H1 (cell line): ENCODE measurements around the gene CCDC78. TPM values are rescaled to one million over a fixed set of nuclear protein-coding genes. Genes with fewer than 3 reads are reported as not detected.
A peak's percentile ranks its signal among the peaks of the same experiment; 100 is the strongest.

Source experiments
- CTCF ChIA-PET: fragments of 300-600 bp; sonication (Branson Sonifier 250); formaldehyde crosslinking; loops from one replicate; lab custom pipeline; 2021; ENCODE audit not compliant: partially characterized antibody; lab: Charles Lee
- POLR2A ChIA-PET: fragments of 300-600 bp; sonication (Branson Sonifier 250); formaldehyde crosslinking; loops from one replicate; lab custom pipeline; 2021; ENCODE audit warnings: inconsistent platforms; ENCODE audit not compliant: partially characterized antibody; lab: Charles Lee
- DNase-seq, 2 experiments: peaks; one replicate each; pipeline versions ENCODE4 v3.0.0 to v3.0.0-alpha.2; 2010 to 2022; ENCODE audit warnings: low spot score in 2 of 2, low read depth in 1 of 2, mixed read lengths in 1 of 2
- FAIRE-seq: peaks from 2 replicates; lab custom pipeline; 2011; peaks lifted over from hg19 to GRCh38; lab: Jason Lieb, UNC
- H2AFZ ChIP-seq: 2 replicates; pipeline ENCODE4 v1.8.1; 2012; ENCODE audit warnings: low read length, inconsistent platforms
- H2AK5ac ChIP-seq: 2 replicates; pipeline ENCODE4 v1.6.1; 2013; ENCODE audit warnings: low read depth, low read length
- H2BK120ac ChIP-seq: replicated peaks from 2 replicates; pipeline ENCODE3; 2013; ENCODE audit warnings: low read depth, low read length, inconsistent platforms
- H2BK12ac ChIP-seq: 2 replicates; pipeline ENCODE4 v1.6.1; 2013; ENCODE audit warnings: low read depth, low read length
- H2BK15ac ChIP-seq: 2 replicates; pipeline ENCODE4 v1.6.1; 2013; ENCODE audit warnings: low read length
- H2BK20ac ChIP-seq: 2 replicates; pipeline ENCODE4 v1.6.1; 2013; ENCODE audit warnings: low read length
- H2BK5ac ChIP-seq: 2 replicates; pipeline ENCODE4 v1.6.1; 2013; ENCODE audit warnings: low read depth, low read length
- H3K14ac ChIP-seq: 2 replicates; pipeline ENCODE4 v1.6.1; 2013; ENCODE audit warnings: inconsistent platforms; ENCODE audit not compliant: insufficient read length
- H3K18ac ChIP-seq: 2 replicates; pipeline ENCODE4 v1.6.1; 2013; ENCODE audit warnings: low read length; ENCODE audit errors: extremely low read depth
- H3K23ac ChIP-seq: 2 replicates; pipeline ENCODE4 v1.6.1; 2013; ENCODE audit warnings: inconsistent platforms; ENCODE audit not compliant: insufficient read length
- H3K23me2 ChIP-seq: 2 replicates; pipeline ENCODE4 v1.6.1; 2013; ENCODE audit warnings: low read depth, low read length
- H3K27ac ChIP-seq: 2 replicates; pipeline ENCODE4 v1.6.1; 2011; ENCODE audit warnings: low read depth, low read length, inconsistent platforms
- H3K27me3 ChIP-seq, 4 experiments: replicated peaks in 1 of 4; 1 replicate in 1 of 4; 2 replicates in 3 of 4; pipeline versions ENCODE4 v1.6.1 to v1.8.1; 2011 to 2013; ENCODE audit warnings: low read length in 3 of 4, mild to moderate bottlenecking in 3 of 4, inconsistent platforms in 2 of 4, mixed read lengths in 2 of 4, moderate library complexity in 1 of 4; ENCODE audit not compliant: control insufficient read depth in 3 of 4, insufficient read depth in 3 of 4; ENCODE audit errors: extremely low read depth in 1 of 4
- H3K36me3 ChIP-seq, 4 experiments: 2 replicates each; pipeline versions ENCODE4 v1.6.1 to v1.8.1; 2011 to 2013; ENCODE audit warnings: mild to moderate bottlenecking in 4 of 4, low read length in 3 of 4, moderate library complexity in 2 of 4, control low read depth in 1 of 4, inconsistent platforms in 1 of 4; ENCODE audit not compliant: insufficient read depth in 4 of 4, control insufficient read depth in 2 of 4
- H3K4ac ChIP-seq: replicated peaks from 2 replicates; pipeline ENCODE3; 2013; ENCODE audit warnings: low read length, low read depth, mixed read lengths, inconsistent platforms; ENCODE audit not compliant: insufficient read length
- H3K4me1 ChIP-seq, 4 experiments: replicated peaks in 1 of 4; 1 replicate in 1 of 4; 2 replicates in 3 of 4; pipeline versions ENCODE4 v1.6.1 to v1.8.1; 2011 to 2013; ENCODE audit warnings: low read length in 3 of 4, inconsistent platforms in 2 of 4, mixed read lengths in 1 of 4; ENCODE audit not compliant: insufficient read depth in 4 of 4, control insufficient read depth in 3 of 4
- H3K4me2 ChIP-seq, 2 experiments: 2 replicates each; pipeline versions ENCODE4 v1.6.1 to v1.8.1; 2011 to 2013; ENCODE audit warnings: low read depth in 2 of 2, low read length in 2 of 2, control low read depth in 1 of 2, inconsistent platforms in 1 of 2, mild to moderate bottlenecking in 1 of 2; ENCODE audit not compliant: insufficient read depth in 1 of 2
- H3K4me3 ChIP-seq, 4 experiments: fragments of 200-600, 300-600 bp in 1 of 4; sonication (generic), shearing (Covaris generic), sonication (Bioruptor Twin) in 1 of 4; 2 replicates each; pipeline versions ENCODE4 v1.5.1 to v1.8.1; 2011 to 2016; ENCODE audit warnings: low read length in 4 of 4, low read depth in 3 of 4, control low read depth in 2 of 4, inconsistent platforms in 2 of 4, mild to moderate bottlenecking in 2 of 4, mixed read lengths in 1 of 4, moderate library complexity in 1 of 4; ENCODE audit not compliant: insufficient read depth in 2 of 4; ENCODE audit errors: extremely low read depth in 1 of 4
- H3K56ac ChIP-seq: replicated peaks from 2 replicates; pipeline ENCODE3; 2013; ENCODE audit warnings: low read depth, mild to moderate bottlenecking, mixed read lengths, low read length, inconsistent platforms; ENCODE audit not compliant: insufficient read length
- H3K79me1 ChIP-seq: 2 replicates; pipeline ENCODE4 v1.6.1; 2013; ENCODE audit warnings: low read depth, low read length, control low read depth
- H3K79me2 ChIP-seq, 2 experiments: 2 replicates each; pipeline versions ENCODE4 v1.6.1 to v1.8.1; 2012 to 2013; ENCODE audit warnings: low read length in 2 of 2, mild to moderate bottlenecking in 2 of 2, inconsistent platforms in 1 of 2; ENCODE audit not compliant: insufficient read depth in 2 of 2, control insufficient read depth in 1 of 2
- H3K9ac ChIP-seq, 4 experiments: replicated peaks in 1 of 4; 1 replicate in 1 of 4; 2 replicates in 3 of 4; pipeline versions ENCODE4 v1.6.1 to v1.8.1; 2011 to 2013; ENCODE audit warnings: low read depth in 3 of 4, low read length in 3 of 4, control low read depth in 2 of 4, mild to moderate bottlenecking in 2 of 4, moderate library complexity in 2 of 4, inconsistent platforms in 1 of 4; ENCODE audit errors: extremely low read depth in 1 of 4
- H3K9me3 ChIP-seq, 2 experiments: 2 replicates each; pipeline versions ENCODE4 v1.6.1 to v1.8.1; 2012 to 2013; ENCODE audit warnings: mild to moderate bottlenecking in 2 of 2, moderate library complexity in 2 of 2, control low read depth in 1 of 2, inconsistent platforms in 1 of 2, low read depth in 1 of 2, low read length in 1 of 2, mixed read lengths in 1 of 2; ENCODE audit not compliant: insufficient read depth in 2 of 2
- H4K20me1 ChIP-seq, 2 experiments: replicated peaks in 1 of 2; 2 replicates each; pipeline versions ENCODE3 to v1.8.1; 2011 to 2013; ENCODE audit warnings: inconsistent platforms in 2 of 2, low read length in 2 of 2, mild to moderate bottlenecking in 1 of 2; ENCODE audit not compliant: insufficient read depth in 2 of 2, control insufficient read depth in 1 of 2
- H4K5ac ChIP-seq: 2 replicates; pipeline ENCODE4 v1.6.1; 2013; ENCODE audit warnings: low read length, low read depth, mixed read lengths, inconsistent platforms; ENCODE audit not compliant: insufficient read length
- H4K8ac ChIP-seq: 2 replicates; pipeline ENCODE4 v1.8.0; 2013; ENCODE audit warnings: mild to moderate bottlenecking, moderate library complexity, low read length, inconsistent platforms; ENCODE audit not compliant: insufficient read depth; ENCODE audit errors: extremely low read depth
- H4K91ac ChIP-seq: replicated peaks from 2 replicates; pipeline ENCODE3; 2013; ENCODE audit warnings: low read length, mixed read lengths, inconsistent platforms; ENCODE audit not compliant: insufficient read length
- CREB1 ChIP-seq: IDR thresholded peaks from 2 replicates; pipeline ENCODE4 v1.6.1; 2012; ENCODE audit warnings: inconsistent platforms
- GABPA ChIP-seq: IDR thresholded peaks from 2 replicates; pipeline ENCODE4 v1.6.1; 2011; ENCODE audit warnings: mild to moderate bottlenecking, low read length, moderate library complexity, borderline replicate concordance; ENCODE audit not compliant: insufficient read depth
- SP2 ChIP-seq: IDR thresholded peaks from 2 replicates; pipeline ENCODE4 v1.6.1; 2012; ENCODE audit warnings: mild to moderate bottlenecking, low read length, inconsistent platforms
- SP4 ChIP-seq: IDR thresholded peaks from 2 replicates; pipeline ENCODE4 v1.6.1; 2012; ENCODE audit warnings: low read length, inconsistent platforms
- YY1 ChIP-seq: IDR thresholded peaks from 2 replicates; pipeline ENCODE4 v1.6.1; 2011; ENCODE audit warnings: low read depth, mild to moderate bottlenecking, low read length
- WGBS, 2 experiments: shearing (Covaris generic) in 1 of 2; methylation state at CpG; one replicate each; pipeline versions ENCODE4 v1.1.6 to v1.1.7; 2013 to 2015; ENCODE audit warnings: low lambda C conversion rate in 2 of 2, mixed read lengths in 2 of 2, inconsistent platforms in 1 of 2, low coverage in 1 of 2, missing lambda C conversion rate in 1 of 2; ENCODE audit not compliant: insufficient replicate concordance in 2 of 2, insufficient coverage in 1 of 2, insufficient read length in 1 of 2; ENCODE audit errors: extremely low coverage in 1 of 2, missing lambda C conversion rate in 1 of 2; 5-methylcytosine and 5-hydroxymethylcytosine counted together
- polyA plus RNA-seq, 7 experiments: library from polyadenylated mRNA; depleted of rRNA in 3 of 7; stranded (reverse) in 5 of 7; unstranded in 2 of 7; fragments of >200 nt in 5 of 7; fragments of 200-250 nt in 2 of 7; gene quantifications; 1 replicate in 5 of 7; 2 replicates in 1 of 7; 4 replicates in 1 of 7; pipeline versions ENCODE4 v1.2.1 to v1.2.3, GENCODE V29; 2011 to 2013; ENCODE audit warnings: missing spikeins in 2 of 7, mixed read lengths in 2 of 7
- total RNA-seq: library from RNA; stranded (reverse); fragmentation: NEBNext Ultra II Directional; extraction: Animal tissue kit (Norgen Biotek cat#: 25700); gene quantifications from 2 replicates; pipeline ENCODE4 v1.2.1, GENCODE V29; 2021
- TF ChIP-seq, protein P1 (sequence below), 3 experiments: IDR thresholded peaks; 1 replicate in 2 of 3; 2 replicates in 1 of 3; pipeline versions ENCODE4 v1.5.1 to v1.6.1; 2011; ENCODE audit warnings: low read length in 3 of 3, mild to moderate bottlenecking in 3 of 3, inconsistent platforms in 2 of 3, low read depth in 1 of 3, moderate library complexity in 1 of 3; ENCODE audit not compliant: insufficient read depth in 1 of 3; ENCODE audit errors: control extremely low read depth in 1 of 3

Gene CCDC78
- total and polyA plus RNA-seq, 2 of the 8 experiments (the other 6 are each of a cell fraction or from before 2014, with no cell fraction given): 7.1 to 8.5 TPM

DNA sequence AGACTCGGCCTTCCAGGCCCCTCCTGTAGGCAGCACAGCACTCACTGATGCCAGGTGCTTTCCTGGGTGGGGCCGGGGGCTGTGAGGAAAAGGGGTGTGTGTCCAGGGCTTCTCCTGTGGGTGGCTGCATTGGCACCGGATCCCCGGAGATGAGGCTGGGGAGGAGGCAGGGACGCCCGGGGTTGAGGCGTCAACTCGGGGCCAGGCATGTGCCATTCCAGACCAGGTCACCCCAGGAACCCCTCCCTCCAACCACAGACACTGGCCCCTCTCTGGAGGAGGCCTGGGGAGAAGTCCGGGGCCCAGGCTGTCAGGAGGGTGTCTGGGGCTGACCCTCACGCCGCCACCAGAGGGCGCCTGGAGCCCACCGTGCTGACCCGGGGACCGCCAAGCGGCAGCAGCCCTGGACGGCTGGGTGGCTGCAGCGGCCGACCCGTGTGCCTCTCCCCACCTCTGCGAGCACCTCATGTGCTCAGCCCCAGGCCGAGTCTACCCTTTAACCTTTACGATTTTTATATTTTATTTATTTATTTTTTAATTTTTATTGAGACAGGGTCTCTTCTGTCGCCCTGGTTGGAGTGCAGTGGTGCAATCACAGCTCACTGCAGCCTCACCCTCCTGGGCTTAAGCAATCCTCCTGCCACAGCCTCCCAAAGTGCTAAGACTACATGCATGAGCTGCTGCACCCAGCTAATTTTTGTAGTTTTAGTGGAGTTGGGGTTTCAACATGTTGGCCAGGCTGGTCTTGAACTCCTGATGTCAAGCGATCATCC lies 14.5 kb downstream of the CCDC78 start:
- Histone ChIP-seq H4K20me1 (peaks cover 5 to 9% of the 10 kb centered on the region in 2 experiments), H2BK5ac (no peak overlapping the region), H4K5ac (no peak overlapping the region), H3K36me3 (no peaks in the 10 kb centered on the region), H3K4me3 (no peak overlapping the region), H3K9ac (no peak overlapping the region), H3K56ac (no peak overlapping the region), H3K79me1 (no peaks in the 10 kb centered on the region), H2BK12ac (no peak overlapping the region), H3K23ac (no peak overlapping the region), H2BK20ac (no peak overlapping the region), H3K4ac (no peak overlapping the region), H3K4me2 (no peak overlapping the region), H4K91ac (no peak overlapping the region), H3K27me3 (peaks cover 14 to 70% (median 47%) of the 10 kb centered on the region in 4 experiments), H3K18ac (no peak overlapping the region), H3K23me2 (peaks cover 11% of the 10 kb centered on the region; the same call in 1 of the 2 replicates), H3K9me3 (no peaks in the 10 kb centered on the region), H3K4me1 (peaks cover 0 to 17% (median 12%) of the 10 kb centered on the region in 4 experiments; a peak in 5 of 7 replicates), H3K14ac (no peak overlapping the region), H2BK120ac (no peak overlapping the region), H3K79me2 (no peaks in the 10 kb centered on the region), H3K27ac (no peak overlapping the region), H2AK5ac (no peak overlapping the region), H2AFZ (no peak overlapping the region), H2BK15ac (no peak overlapping the region), H4K8ac (no peak overlapping the region)
- WGBS, 2 experiments: 19% methylated on average over 25 of the region's 25 CpGs; no CpG with 5 or more reads in 1 of the 2 experiments
- FAIRE-seq (no peak), DNase-seq (peak in 1 of 2 experiments; percentile 95)
- ChIA-PET POLR2A (interaction anchor here (1.5 to 20.9 kb wide), 4 partner anchors 10 to 74 kb away, joined by 5 to 353 read pairs (median 6); partner anchors contain the start of genes ANTKMT, CCDC78 and HAGHL), CTCF (interaction anchor here (0.9 to 33.4 kb wide), 25 partner anchors 9 to 392 kb away, joined by 3 to 977 read pairs (median 5); partner anchors contain the start of genes ANTKMT, CCDC78, CHTF18 and CIAO3)
- TF ChIP-seq GABPA (peak; percentile 78; the same call in 1 of the 2 replicates), SP4 (no peak), SP2 (no peak), CREB1 (0 out of 2 replicates have a peak, but pooled peaks have one; percentile 12), YY1 (0 out of 2 replicates have a peak, but pooled peaks have one; percentile 29)
- TF ChIP-seq, protein P1, sequence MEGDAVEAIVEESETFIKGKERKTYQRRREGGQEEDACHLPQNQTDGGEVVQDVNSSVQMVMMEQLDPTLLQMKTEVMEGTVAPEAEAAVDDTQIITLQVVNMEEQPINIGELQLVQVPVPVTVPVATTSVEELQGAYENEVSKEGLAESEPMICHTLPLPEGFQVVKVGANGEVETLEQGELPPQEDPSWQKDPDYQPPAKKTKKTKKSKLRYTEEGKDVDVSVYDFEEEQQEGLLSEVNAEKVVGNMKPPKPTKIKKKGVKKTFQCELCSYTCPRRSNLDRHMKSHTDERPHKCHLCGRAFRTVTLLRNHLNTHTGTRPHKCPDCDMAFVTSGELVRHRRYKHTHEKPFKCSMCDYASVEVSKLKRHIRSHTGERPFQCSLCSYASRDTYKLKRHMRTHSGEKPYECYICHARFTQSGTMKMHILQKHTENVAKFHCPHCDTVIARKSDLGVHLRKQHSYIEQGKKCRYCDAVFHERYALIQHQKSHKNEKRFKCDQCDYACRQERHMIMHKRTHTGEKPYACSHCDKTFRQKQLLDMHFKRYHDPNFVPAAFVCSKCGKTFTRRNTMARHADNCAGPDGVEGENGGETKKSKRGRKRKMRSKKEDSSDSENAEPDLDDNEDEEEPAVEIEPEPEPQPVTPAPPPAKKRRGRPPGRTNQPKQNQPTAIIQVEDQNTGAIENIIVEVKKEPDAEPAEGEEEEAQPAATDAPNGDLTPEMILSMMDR (IDR thresholded peaks at IDR 0.05; ENCODE audit: control extremely low read depth in 1 of 3, insufficient read depth in 1 of 3, low read depth in 1 of 3, low read length in 3 of 3): peak; percentile 91 to 98 (median 95)
